GM12891 (cell line): ENCODE data around the gene PANK1.

Experiments
- PAX5 ChIP-seq: IDR thresholded peaks from 2 replicates; pipeline ENCODE4 v1.6.1; 2011; ENCODE audit warnings: low read length, moderate library complexity, mild to moderate bottlenecking; ENCODE audit not compliant: insufficient read depth, severe bottlenecking
- POLR2A ChIP-seq: IDR thresholded peaks from 2 replicates; pipeline ENCODE4 v1.6.1; 2011; ENCODE audit warnings: low read depth, low read length, control low read depth
- POLR2AphosphoS5 ChIP-seq: IDR thresholded peaks from 2 replicates; pipeline ENCODE4 v1.6.1; 2011; ENCODE audit warnings: low read depth, low read length, control low read depth
- POU2F2 ChIP-seq: IDR thresholded peaks from 2 replicates; pipeline ENCODE4 v1.6.1; 2011; ENCODE audit warnings: low read depth, mild to moderate bottlenecking, control low read depth, low read length, moderate library complexity
- SPI1 ChIP-seq: IDR thresholded peaks from 2 replicates; pipeline ENCODE4 v1.6.1; 2011; ENCODE audit warnings: low read depth, low read length, control low read depth
- TAF1 ChIP-seq: IDR thresholded peaks from 2 replicates; pipeline ENCODE4 v1.6.1; 2011; ENCODE audit warnings: low read depth, low read length, control low read depth

DNA sequence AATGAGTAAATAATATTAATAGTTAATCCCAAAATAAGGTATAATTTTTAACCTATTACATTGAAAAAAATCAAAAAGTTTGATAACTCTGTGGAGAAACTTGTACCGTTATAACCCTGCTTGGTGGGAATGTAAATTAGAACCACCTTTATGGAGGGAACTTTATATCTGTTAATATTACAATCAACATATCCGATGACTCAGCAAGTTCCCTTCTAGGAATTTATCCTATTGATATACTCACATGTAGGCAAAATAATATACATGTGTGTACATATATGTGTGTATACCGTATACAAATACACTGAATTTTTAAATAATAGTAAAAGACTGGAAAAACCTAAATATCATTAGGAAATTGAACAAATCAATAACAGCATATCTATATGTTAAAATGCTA lies 54.7 kb downstream of the PANK1 start:
- TF ChIP-seq POLR2A (no peak), TAF1 (no peak), POLR2AphosphoS5 (no peak), SPI1 (no peak), POU2F2 (no peak), PAX5 (no peak)
